PC-3 (cell line): Measurements from ENCODE around the gene NANP.

Source experiments
- CTCF ChIP-seq: fragments of 300-600 bp; sonication (generic); conservative IDR thresholded peaks from 2 replicates; pipeline ENCODE4 v1.5.1; 2017; ENCODE audit warnings: antibody characterized with exemption, low read depth, mild to moderate bottlenecking, low read length
- EZH2 ChIP-seq: fragments of 300-600 bp; sonication (generic); IDR thresholded peaks from one replicate; pipeline ENCODE4 v1.6.1; 2017; ENCODE audit warnings: antibody characterized with exemption, mild to moderate bottlenecking, low read length; ENCODE audit not compliant: unreplicated experiment

- no peak for TF ChIP-seq CTCF
- no peak for TF ChIP-seq EZH2
Measured at GRCh38 chr20:25592135-25592852, 31.5 kb downstream of the NANP start.
